Thoracic aorta (tissue), 2 donors: ENCODE data around the gene KLK15. TPM values are rescaled to one million over a fixed set of nuclear protein-coding genes. Genes with fewer than 3 reads are reported as not detected.

Experiments used
- ATAC-seq: fragments of 150-250 bp; one replicate; pipeline ENCODE4 v1.8.0; 2017; ENCODE audit warnings: low read depth; ENCODE audit not compliant: insufficient number of reproducible peaks, low FRiP score
- DNase-seq: peaks from one replicate; pipeline ENCODE4 v3.0.0-alpha.2; 2020; ENCODE audit warnings: low spot score
- H3K27ac ChIP-seq, 2 donors: fragments of 200-600 bp; sonication (generic); 1 replicate in 1 of 2; 2 replicates in 1 of 2; pipeline ENCODE4 v1.5.1; 2016; ENCODE audit warnings: mild to moderate bottlenecking in 2 of 2, moderate library complexity in 2 of 2
- H3K27me3 ChIP-seq: fragments of 200-600 bp; sonication (generic); replicated peaks from 2 replicates; pipeline ENCODE4 v1.6.0; 2016; ENCODE audit warnings: mild to moderate bottlenecking; ENCODE audit not compliant: insufficient read depth
- H3K36me3 ChIP-seq: fragments of 200-600 bp; sonication (generic); one replicate; pipeline ENCODE4 v1.5.1; 2016
- H3K4me1 ChIP-seq, 2 donors: fragments of 200-600 bp; sonication (generic); 1 replicate in 1 of 2; 2 replicates in 1 of 2; pipeline versions ENCODE4 v1.5.1 to v1.6.0; 2016; ENCODE audit warnings: low read depth in 2 of 2, mild to moderate bottlenecking in 1 of 2; ENCODE audit not compliant: control insufficient read depth in 1 of 2
- H3K4me3 ChIP-seq: fragments of 200-600 bp; sonication (generic); 2 replicates; pipeline ENCODE4 v1.5.1; 2016; ENCODE audit warnings: mild to moderate bottlenecking
- H3K9me3 ChIP-seq: fragments of 200-600 bp; sonication (generic); 2 replicates; pipeline ENCODE4 v1.5.1; 2016
- total RNA-seq, 2 donors: library from RNA; depleted of rRNA; stranded (reverse); fragments of >200 nt; gene quantifications; one replicate each; pipeline versions ENCODE4 v1.1.0 to v1.2.3, GENCODE V29; 2016
- TF ChIP-seq, protein P1 (sequence below): fragments of 200-600 bp; sonication (generic); IDR thresholded peaks from one replicate; pipeline ENCODE4 v1.5.1; 2019; ENCODE audit warnings: antibody characterized with exemption

KLK15 gene
- total RNA-seq, 2 donors from 2014 or later, result not detected

DNA sequence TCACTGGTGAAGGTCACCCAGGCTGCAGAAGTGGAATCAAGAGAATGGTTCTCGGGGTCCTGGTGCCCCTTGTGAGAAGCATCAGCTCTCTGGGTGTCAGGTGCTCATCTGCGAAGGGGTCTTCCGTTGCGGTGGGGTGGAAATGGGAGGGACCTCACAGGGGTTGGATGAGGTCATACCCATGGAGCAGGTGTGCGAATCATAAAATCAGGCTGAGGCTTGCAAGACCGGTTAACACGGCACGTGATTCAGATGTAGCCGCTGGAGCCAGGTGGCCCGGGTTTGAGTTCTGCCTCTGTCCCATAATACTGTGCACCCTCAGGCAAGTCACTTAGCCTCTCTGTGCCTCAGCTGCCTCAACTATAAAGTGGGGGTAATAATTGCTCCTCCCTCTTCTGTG, 3.9 kb upstream of the KLK15 start:
- H3K27me3 ChIP-seq, result no peaks in the 10 kb centered on the region
- TF ChIP-seq, protein P1, sequence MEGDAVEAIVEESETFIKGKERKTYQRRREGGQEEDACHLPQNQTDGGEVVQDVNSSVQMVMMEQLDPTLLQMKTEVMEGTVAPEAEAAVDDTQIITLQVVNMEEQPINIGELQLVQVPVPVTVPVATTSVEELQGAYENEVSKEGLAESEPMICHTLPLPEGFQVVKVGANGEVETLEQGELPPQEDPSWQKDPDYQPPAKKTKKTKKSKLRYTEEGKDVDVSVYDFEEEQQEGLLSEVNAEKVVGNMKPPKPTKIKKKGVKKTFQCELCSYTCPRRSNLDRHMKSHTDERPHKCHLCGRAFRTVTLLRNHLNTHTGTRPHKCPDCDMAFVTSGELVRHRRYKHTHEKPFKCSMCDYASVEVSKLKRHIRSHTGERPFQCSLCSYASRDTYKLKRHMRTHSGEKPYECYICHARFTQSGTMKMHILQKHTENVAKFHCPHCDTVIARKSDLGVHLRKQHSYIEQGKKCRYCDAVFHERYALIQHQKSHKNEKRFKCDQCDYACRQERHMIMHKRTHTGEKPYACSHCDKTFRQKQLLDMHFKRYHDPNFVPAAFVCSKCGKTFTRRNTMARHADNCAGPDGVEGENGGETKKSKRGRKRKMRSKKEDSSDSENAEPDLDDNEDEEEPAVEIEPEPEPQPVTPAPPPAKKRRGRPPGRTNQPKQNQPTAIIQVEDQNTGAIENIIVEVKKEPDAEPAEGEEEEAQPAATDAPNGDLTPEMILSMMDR, result no peak

DNA sequence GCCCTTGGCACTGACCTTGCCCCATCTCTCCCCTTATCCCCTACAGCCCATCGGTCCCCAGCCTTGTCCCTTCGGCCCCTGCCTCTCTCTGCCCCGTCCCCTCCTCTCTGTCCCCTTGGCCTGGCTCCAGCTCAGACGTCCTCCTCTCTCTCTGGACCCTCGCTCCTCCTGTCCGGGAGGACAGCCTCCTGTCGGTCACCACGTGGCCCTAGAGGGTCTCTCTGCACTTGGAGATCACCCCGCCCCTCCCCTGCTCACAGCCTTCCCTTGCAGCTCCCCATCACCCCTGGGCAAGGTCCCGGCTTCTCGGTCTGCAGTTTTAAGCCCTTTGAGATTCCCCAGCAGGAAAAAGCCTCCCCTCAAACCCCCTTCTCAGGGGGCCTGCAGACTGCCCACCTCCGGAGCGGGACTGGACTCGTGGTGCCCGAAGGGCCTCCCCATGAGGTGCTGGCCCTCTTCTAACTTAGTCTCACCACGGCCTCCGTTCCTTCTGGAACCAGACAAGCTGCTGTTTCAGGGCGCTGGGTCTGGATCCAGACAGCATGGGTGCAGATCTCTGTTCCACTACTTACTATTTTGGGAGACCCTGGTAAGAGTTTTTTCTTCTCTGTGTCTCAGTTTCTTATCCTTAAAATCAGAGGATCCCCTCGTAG, 3.3 kb upstream of the KLK15 start:
- Histone ChIP-seq H3K27me3 (no peaks in the 10 kb centered on the region), H3K4me3 (no peak overlapping the region)

More for the DNA sequence above, 3.9 kb upstream of the KLK15 start:
- DNase-seq, result no peak
- peaks cover 6% of the 10 kb centered on the region in 2 donors for H3K4me1 ChIP-seq
- no peaks in the 10 kb centered on the region for H3K9me3 ChIP-seq
- H3K36me3 ChIP-seq, result no peaks in the 10 kb centered on the region
- H3K27ac ChIP-seq, result no peak overlapping the region
- no peak for ATAC-seq
- H3K4me3 ChIP-seq, result no peak overlapping the region

DNA sequence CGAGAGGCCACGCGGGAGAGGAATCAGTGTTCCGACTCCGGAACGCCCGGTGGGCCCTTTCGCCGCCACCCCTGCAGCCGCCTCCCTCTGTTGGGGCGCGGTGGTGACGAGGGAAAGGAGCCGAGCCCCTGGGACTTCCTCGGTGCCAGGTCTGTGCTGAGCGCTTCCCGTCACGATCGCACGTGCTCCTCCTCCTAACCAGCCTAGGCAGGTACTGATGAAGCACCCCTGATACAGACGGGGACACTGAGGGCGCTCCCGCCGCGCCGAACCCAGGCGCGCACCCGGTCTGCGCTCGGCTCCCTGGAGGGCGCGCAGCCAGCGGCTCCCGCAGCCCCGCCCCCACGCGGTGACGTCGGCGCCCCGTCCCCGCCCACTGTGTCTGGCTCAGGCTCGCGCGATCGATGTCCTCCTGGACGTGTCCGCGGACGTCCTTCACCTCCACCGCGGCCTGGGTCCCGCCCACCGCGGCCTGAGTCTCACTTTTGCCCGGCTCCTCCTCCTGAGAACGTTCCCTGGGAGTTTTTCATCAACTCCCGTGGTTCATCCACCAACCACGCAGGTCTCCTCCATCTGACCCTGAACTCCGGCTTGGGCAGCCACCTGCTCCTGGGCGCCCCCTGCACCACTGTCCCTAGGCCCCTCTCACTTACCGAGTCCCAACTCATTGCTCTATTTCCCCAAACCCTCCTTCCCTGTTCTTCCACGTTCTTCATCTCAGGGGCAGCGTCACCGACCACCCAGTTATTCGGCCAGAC, 2.6 kb upstream of the KLK15 start:
- peaks cover 6% of the 10 kb centered on the region in 2 donors for H3K4me1 ChIP-seq
- TF ChIP-seq, protein P1, result no peak
- no peak for DNase-seq
- H3K27ac ChIP-seq, result no peak overlapping the region
- H3K36me3 ChIP-seq, result no peaks in the 10 kb centered on the region
- H3K4me3 ChIP-seq, result peak overlapping the region; percentile 71
- no peak for ATAC-seq
- no peaks in the 10 kb centered on the region for H3K27me3 ChIP-seq
- H3K9me3 ChIP-seq, result no peaks in the 10 kb centered on the region

More for the DNA sequence above, 3.3 kb upstream of the KLK15 start:
- DNase-seq, result no peak
- peaks cover 6% of the 10 kb centered on the region in 2 donors for H3K4me1 ChIP-seq
- TF ChIP-seq, protein P1, result no peak
- no peaks in the 10 kb centered on the region for H3K9me3 ChIP-seq
- ATAC-seq, result no peak
- H3K36me3 ChIP-seq, result no peaks in the 10 kb centered on the region
- no peak overlapping the region for H3K27ac ChIP-seq

DNA sequence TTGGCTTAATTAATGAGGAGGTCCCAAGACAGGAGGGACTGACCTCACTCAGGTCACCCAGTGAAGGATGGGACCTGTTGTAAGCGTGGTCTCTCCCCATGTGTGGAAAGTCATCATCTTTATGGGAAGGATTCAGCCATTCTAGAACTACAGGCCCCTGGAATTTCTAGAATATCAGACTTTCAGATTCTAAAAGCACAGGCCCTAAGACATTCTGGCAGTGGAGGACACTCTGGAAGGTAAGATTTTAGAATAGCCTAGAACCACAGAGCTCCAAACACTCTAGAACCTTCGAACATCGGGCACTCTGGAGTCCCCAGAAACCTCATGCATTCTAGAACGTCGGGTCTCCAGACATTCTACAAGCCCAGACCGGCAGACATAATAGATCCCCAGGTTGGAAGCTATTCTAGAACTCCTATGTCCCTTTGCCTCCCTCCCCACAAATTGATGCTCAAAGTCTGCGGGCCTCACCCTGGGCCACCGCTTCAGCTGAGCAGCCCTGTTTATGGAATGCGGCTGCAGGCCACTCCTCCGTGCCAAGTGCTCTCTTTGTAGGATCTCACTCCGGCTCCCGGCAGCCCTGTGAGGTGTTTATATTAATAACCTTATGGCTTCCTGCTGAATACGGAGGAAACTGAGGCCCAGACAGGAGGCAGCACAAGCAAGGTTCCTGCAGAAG, 1.9 kb upstream of the KLK15 start:
- peak overlapping the region; percentile 71 for H3K4me3 ChIP-seq
- no peaks in the 10 kb centered on the region for H3K9me3 ChIP-seq
- peaks cover 6% of the 10 kb centered on the region in 2 donors for H3K4me1 ChIP-seq
- no peaks in the 10 kb centered on the region for H3K36me3 ChIP-seq
- H3K27ac ChIP-seq, result no peak overlapping the region
- DNase-seq (no peak), ATAC-seq (no peak)
- TF ChIP-seq, protein P1, result no peak
- H3K27me3 ChIP-seq, result no peaks in the 10 kb centered on the region

DNA sequence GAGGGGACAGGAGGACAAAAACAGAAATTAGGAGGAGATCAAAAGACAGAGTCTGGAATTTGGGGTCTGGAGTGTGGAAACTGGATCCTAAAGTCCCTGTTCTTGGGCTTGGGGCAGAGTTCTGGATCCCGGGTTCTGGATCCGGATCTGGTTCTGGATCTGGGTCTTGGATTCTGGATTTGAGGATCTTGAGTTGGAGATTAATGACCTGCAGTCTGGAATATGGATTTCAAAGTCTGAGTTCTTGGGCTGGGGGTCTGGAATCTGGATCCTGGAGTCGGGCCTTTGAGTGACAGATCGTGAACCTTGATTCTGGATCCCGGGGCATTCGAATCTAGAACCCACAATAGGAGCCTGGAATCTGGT, 411 bp upstream of the KLK15 start:
- H3K9me3 ChIP-seq, result no peaks in the 10 kb centered on the region
- no peaks in the 10 kb centered on the region for H3K36me3 ChIP-seq
- no peak overlapping the region for H3K27ac ChIP-seq
- ATAC-seq (no peak), DNase-seq (no peak)
- no peaks in the 10 kb centered on the region for H3K27me3 ChIP-seq
- no peak overlapping the region for H3K4me3 ChIP-seq
- TF ChIP-seq, protein P1, result no peak
- H3K4me1 ChIP-seq, result peaks cover 6% of the 10 kb centered on the region in 2 donors
